Measurements from ENCODE around the gene CIDEB. TPM values are rescaled to one million over a fixed set of nuclear protein-coding genes. Genes with fewer than 3 reads are reported as not detected.
A peak's percentile ranks its signal among the peaks of the same experiment; 100 is the strongest.

CIDEB gene
- total and polyA plus RNA-seq, 2 of the 13 experiments (the other 11 are each of a cell fraction or from before 2014, with no cell fraction given) = 35.8 to 110 TPM

GRCh38 chr14:24297190-24297964 lies 10.4 kb downstream of the CIDEB start (continued):
- TF ChIP-seq PHF8 (CRISPR knock-in tag; IDR thresholded peaks at IDR 0.05) (no peak), SIX4 (CRISPR knock-in tag; IDR thresholded peaks at IDR 0.05) (peak; percentile 64; the same call in 1 of the 2 replicates), MBD4 (IDR thresholded peaks at IDR 0.05; ENCODE audit: borderline replicate concordance, low read length) (no peak), MIXL1 (CRISPR knock-in tag; IDR thresholded peaks at IDR 0.05) (peak; percentile 90), ZFP36L2 (CRISPR knock-in tag; IDR thresholded peaks at IDR 0.05) (no peak), ZNF788 (CRISPR knock-in tag; IDR thresholded peaks at IDR 0.05; ENCODE audit: borderline replicate concordance) (no peak), KMT2B (CRISPR knock-in tag; IDR thresholded peaks at IDR 0.05) (no peak; the same call in 1 of the 2 replicates), ZMYM4 (CRISPR knock-in tag; IDR thresholded peaks at IDR 0.05) (peak; percentile 34; the same call in 1 of the 2 replicates), NR3C1 (CRISPR knock-in tag; IDR thresholded peaks at IDR 0.05) (no peak), TOE1 (CRISPR knock-in tag; IDR thresholded peaks at IDR 0.05) (no peak), RXRA (CRISPR knock-in tag; IDR thresholded peaks at IDR 0.05) (no peak), CENPX (CRISPR knock-in tag; IDR thresholded peaks at IDR 0.05) (no peak), IKZF4 (CRISPR knock-in tag; IDR thresholded peaks at IDR 0.05; ENCODE audit: borderline replicate concordance, low read depth, not compliant biosample characterization) (no peak), ZNF34 (CRISPR knock-in tag; IDR thresholded peaks at IDR 0.05; ENCODE audit: borderline replicate concordance) (no peak), MXD1 (CRISPR knock-in tag; IDR thresholded peaks at IDR 0.05) (no peak), ZSCAN5A (CRISPR knock-in tag; IDR thresholded peaks at IDR 0.05; ENCODE audit: borderline replicate concordance) (no peak; the same call in 1 of the 2 replicates), MAF1 (CRISPR knock-in tag; IDR thresholded peaks at IDR 0.05; ENCODE audit: borderline replicate concordance) (no peak), ZNF616 (CRISPR knock-in tag; IDR thresholded peaks at IDR 0.05; ENCODE audit: low read depth) (0 out of 2 replicates have a peak, but pooled peaks have one; percentile 22), ZNF12 (CRISPR knock-in tag; IDR thresholded peaks at IDR 0.05) (0 out of 2 replicates have a peak, but pooled peaks have one; percentile 25), FOXK2 (IDR thresholded peaks at IDR 0.05) (no peak), ZNF274 (CRISPR knock-in tag; IDR thresholded peaks at IDR 0.05) (no peak), NFRKB (IDR thresholded peaks at IDR 0.05) (no peak), ARID4A (CRISPR knock-in tag; IDR thresholded peaks at IDR 0.05; ENCODE audit: borderline replicate concordance) (peak; percentile 21; the same call in 1 of the 2 replicates), ZNF552 (CRISPR knock-in tag; IDR thresholded peaks at IDR 0.05; ENCODE audit: borderline replicate concordance) (no peak), GTF3A (CRISPR knock-in tag; conservative IDR thresholded peaks at IDR 0.05) (0 out of 2 replicates have a peak, but pooled peaks have one; percentile 80)

Data from HepG2 (cell line).